Stomach (tissue), 9 donors: ENCODE data around the gene TMEM143. TPM values are rescaled to one million over a fixed set of nuclear protein-coding genes. Genes with fewer than 3 reads are reported as not detected.

Experiments used
- DNase-seq, 2 donors: peaks; one replicate each; pipeline versions ENCODE4 v3.0.0 to v3.0.0-alpha.2; 2013 to 2019
- H3K27ac ChIP-seq, 5 donors: fragments of 200-600 bp in 4 of 5; sonication (generic) in 4 of 5; one replicate each; pipeline ENCODE4 v1.5.1; 2013 to 2019; ENCODE audit warnings: mild to moderate bottlenecking in 1 of 5, moderate library complexity in 1 of 5
- H3K27me3 ChIP-seq, 3 donors: fragments of 200-600 bp; sonication (generic); one replicate each; pipeline ENCODE4 v1.5.1; 2017 to 2019; ENCODE audit warnings: mixed run types in 1 of 3
- H3K36me3 ChIP-seq, 4 donors: fragments of 200-600 bp; sonication (generic); 1 replicate in 3 of 4; 2 replicates in 1 of 4; pipeline ENCODE4 v1.5.1; 2016 to 2019
- H3K4me1 ChIP-seq, 4 donors: fragments of 200-600 bp; sonication (generic); one replicate each; pipeline ENCODE4 v1.5.1; 2016 to 2019
- H3K4me3 ChIP-seq, 4 donors: fragments of 200-600 bp; sonication (generic) in 3 of 4; one replicate each; pipeline ENCODE4 v1.5.1; 2016 to 2019; ENCODE audit warnings: mild to moderate bottlenecking in 1 of 4
- H3K9me3 ChIP-seq, 4 donors: fragments of 200-600 bp; sonication (generic); one replicate each; pipeline ENCODE4 v1.5.1; 2016 to 2019
- EP300 ChIP-seq: sonication (generic); formaldehyde crosslinking; IDR thresholded peaks from one replicate; pipeline ENCODE4 v1.6.1; 2017; ENCODE audit warnings: antibody characterized with exemption
- POLR2A ChIP-seq, 4 donors: fragments of 450-650 bp; IDR thresholded peaks; one replicate each; pipeline ENCODE4 v1.6.1; 2016; ENCODE audit warnings: antibody characterized with exemption in 4 of 4, control low read depth in 2 of 4, mild to moderate bottlenecking in 1 of 4, moderate library complexity in 1 of 4
- POLR2AphosphoS5 ChIP-seq, 3 donors: sonication (generic); formaldehyde crosslinking; IDR thresholded peaks; one replicate each; pipeline ENCODE4 v1.6.1; 2016; ENCODE audit warnings: antibody characterized with exemption in 3 of 3
- WGBS, 5 donors: extraction: QIAGEN DNeasy Blood & Tissue Kit in 3 of 5; methylation state at CpG; one replicate each; pipeline versions ENCODE4 v1.1.5 to v1.1.7; 2013 to 2018; 5-methylcytosine and 5-hydroxymethylcytosine counted together
- intact Hi-C: fragments of 100-400 bp; cut with DNase I; formaldehyde crosslinking; loops from one replicate; pipeline ENCODE4 v1.15.1; 2023; ENCODE audit warnings: low total_unique reads
- polyA plus RNA-seq, 3 donors: library from polyadenylated mRNA; stranded (reverse); fragments of 200-250 nt; gene quantifications; one replicate each; pipeline ENCODE4 v1.2.3, GENCODE V29; 2013
- total RNA-seq, 5 donors: library from RNA; depleted of rRNA; stranded (reverse); fragments of >200 nt; gene quantifications; one replicate each; pipeline versions ENCODE4 v1.1.0 to v1.2.3, GENCODE V29; 2014 to 2016
- TF ChIP-seq, protein P1 (sequence below), 7 experiments: fragments of 450-650 bp in 4 of 7; fragments of 200-600 bp in 3 of 7; sonication (generic) in 3 of 7; IDR thresholded peaks; one replicate each; pipeline ENCODE4 v1.5.1; 2016 to 2019; ENCODE audit warnings: antibody characterized with exemption in 7 of 7, control low read depth in 2 of 7, mild to moderate bottlenecking in 1 of 7
- donor health status: healthy with polysubstance abuse.
- donor health status: Bipolar disorder and iron deficiency.
- donor health status: healthy.

TMEM143 gene
- total and polyA plus RNA-seq, 8 donors, result 4.2 to 33.3 (median 10.0) TPM

DNA sequence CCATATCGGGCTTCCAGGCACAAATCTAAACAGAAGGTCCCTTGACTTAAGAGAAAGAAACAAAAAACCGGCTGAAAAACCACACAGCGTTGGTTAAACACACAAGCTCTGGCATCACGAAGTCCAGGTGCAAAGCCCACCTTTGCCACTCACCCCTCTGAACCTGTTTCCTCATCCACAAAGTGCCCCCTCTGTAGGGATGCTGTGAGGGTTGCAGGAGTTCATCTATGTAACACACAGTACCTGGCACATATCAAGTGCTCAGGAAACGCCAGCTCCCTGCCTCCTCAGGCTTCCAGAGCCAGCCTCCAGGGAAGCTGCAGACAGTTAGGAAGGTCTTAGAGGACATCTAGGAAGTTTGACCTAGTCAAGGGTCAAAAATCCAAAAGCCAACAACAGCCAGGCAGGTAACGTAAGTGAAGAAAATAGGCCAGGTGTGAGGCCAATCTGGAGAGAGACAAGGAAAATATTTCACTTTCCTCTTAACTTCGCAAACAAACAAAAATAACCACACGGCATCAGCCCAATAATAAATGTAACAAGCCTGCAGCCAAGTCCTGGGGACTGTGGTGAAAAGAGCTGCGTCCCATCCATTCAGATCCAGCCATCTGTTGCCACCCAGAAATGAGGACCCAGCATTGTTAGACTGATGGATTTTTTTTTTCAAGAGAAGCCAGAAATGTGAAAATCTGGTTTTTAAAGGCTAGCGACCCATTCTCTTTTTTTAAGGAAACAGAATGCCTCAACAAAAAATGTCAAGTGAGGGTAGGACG is 17.6 kb upstream of the TMEM143 start:
- no peak for DNase-seq
- H3K27ac ChIP-seq, result no peak overlapping the region
- no peaks in the 10 kb centered on the region for H3K27me3 ChIP-seq
- WGBS, 5 donors, result 82 to 85% (median 83%) methylated on average over 11 of the region's 11 CpGs
- TF ChIP-seq POLR2A (IDR thresholded peaks at IDR 0.05) (no peak), EP300 (no peak), POLR2AphosphoS5 (IDR thresholded peaks at IDR 0.05) (no peak)
- TF ChIP-seq, protein P1, sequence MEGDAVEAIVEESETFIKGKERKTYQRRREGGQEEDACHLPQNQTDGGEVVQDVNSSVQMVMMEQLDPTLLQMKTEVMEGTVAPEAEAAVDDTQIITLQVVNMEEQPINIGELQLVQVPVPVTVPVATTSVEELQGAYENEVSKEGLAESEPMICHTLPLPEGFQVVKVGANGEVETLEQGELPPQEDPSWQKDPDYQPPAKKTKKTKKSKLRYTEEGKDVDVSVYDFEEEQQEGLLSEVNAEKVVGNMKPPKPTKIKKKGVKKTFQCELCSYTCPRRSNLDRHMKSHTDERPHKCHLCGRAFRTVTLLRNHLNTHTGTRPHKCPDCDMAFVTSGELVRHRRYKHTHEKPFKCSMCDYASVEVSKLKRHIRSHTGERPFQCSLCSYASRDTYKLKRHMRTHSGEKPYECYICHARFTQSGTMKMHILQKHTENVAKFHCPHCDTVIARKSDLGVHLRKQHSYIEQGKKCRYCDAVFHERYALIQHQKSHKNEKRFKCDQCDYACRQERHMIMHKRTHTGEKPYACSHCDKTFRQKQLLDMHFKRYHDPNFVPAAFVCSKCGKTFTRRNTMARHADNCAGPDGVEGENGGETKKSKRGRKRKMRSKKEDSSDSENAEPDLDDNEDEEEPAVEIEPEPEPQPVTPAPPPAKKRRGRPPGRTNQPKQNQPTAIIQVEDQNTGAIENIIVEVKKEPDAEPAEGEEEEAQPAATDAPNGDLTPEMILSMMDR (IDR thresholded peaks at IDR 0.05), result no peak
- H3K4me3 ChIP-seq, result no peak overlapping the region
- intact Hi-C loops, result no loop called here
- no peaks in the 10 kb centered on the region for H3K9me3 ChIP-seq
- no peaks in the 10 kb centered on the region for H3K4me1 ChIP-seq
- H3K36me3 ChIP-seq, result peaks cover 42 to 64% (median 55%) of the 10 kb centered on the region in 4 donors

DNA sequence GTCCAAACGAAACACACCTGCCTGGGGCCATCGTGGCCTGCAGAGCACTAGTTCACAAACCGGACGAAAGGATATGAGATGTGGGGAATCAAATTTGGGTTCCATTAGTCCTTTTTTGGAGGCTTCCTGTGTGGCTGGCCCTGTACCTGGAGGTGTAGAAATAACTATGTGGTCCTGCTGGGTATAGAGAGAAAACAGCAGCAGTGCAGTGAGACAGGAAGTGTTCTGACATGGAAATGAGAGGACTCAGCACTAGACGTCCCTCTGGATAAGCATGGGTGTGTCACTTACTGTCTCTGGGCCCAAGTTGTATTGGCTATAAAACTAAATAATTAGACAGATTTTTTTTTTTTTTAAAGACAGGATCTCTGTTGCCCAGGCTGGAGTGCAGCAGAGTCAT is 15.3 kb upstream of the TMEM143 start:
- Histone ChIP-seq H3K4me1 (no peaks in the 10 kb centered on the region), H3K27ac (no peak overlapping the region), H3K36me3 (peaks cover 20 to 41% (median 32%) of the 10 kb centered on the region in 4 donors), H3K4me3 (no peak overlapping the region), H3K27me3 (no peaks in the 10 kb centered on the region), H3K9me3 (no peaks in the 10 kb centered on the region)
- WGBS, 5 donors, result 73 to 77% (median 75%) methylated on average over 5 of the region's 5 CpGs
- intact Hi-C loops, result no loop called here
- TF ChIP-seq, protein P1 (IDR thresholded peaks at IDR 0.05), result no peak
- TF ChIP-seq POLR2A (IDR thresholded peaks at IDR 0.05) (no peak), EP300 (no peak), POLR2AphosphoS5 (IDR thresholded peaks at IDR 0.05) (no peak)
- no peak for DNase-seq

DNA sequence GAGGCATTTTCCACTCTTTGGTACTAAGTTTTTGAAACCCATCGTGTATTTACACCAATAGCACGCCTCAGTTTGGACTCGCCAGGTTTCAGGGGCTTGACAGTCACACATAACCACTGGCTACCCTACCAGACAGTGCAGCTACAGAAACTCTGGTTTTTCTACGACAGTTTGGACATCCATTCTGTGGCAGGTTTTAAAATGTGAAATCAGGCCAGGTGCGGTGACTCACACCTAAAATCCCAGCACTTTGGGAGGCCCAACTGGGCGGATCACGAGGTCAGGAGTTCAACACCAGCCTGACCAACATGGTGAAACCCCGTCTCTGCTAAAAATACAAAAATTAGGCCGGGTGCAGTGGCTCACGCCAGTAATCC is 14.4 kb upstream of the TMEM143 start:
- Histone ChIP-seq H3K36me3 (peaks cover 11 to 33% (median 23%) of the 10 kb centered on the region in 4 donors), H3K27ac (no peak overlapping the region), H3K4me3 (no peak overlapping the region), H3K9me3 (no peaks in the 10 kb centered on the region), H3K27me3 (no peaks in the 10 kb centered on the region), H3K4me1 (no peaks in the 10 kb centered on the region)
- WGBS, 5 donors, result 86 to 92% (median 92%) methylated on average over 9 to 10 of the region's 10 CpGs
- intact Hi-C loops, result no loop called here
- DNase-seq, result no peak
- TF ChIP-seq, protein P1 (IDR thresholded peaks at IDR 0.05), result no peak
- TF ChIP-seq POLR2AphosphoS5 (IDR thresholded peaks at IDR 0.05) (no peak), EP300 (no peak), POLR2A (IDR thresholded peaks at IDR 0.05) (no peak)

DNA sequence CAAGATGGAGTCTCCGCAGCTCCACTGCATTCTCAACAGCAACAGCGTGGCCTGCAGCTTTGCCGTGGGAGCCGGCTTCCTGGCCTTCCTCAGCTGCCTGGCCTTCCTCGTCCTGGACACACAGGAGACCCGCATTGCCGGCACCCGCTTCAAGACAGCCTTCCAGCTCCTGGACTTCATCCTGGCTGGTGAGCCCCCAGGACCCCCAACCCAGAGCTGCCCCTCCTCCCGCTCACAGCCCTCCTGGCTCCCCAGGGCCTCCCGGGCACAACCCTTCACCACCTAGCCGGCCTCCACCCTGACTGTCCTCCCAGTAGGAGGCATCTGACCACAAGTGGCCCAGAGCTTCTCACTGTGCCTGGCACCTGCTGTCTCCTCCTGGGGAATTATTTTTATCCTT is 9.8 kb upstream of the TMEM143 start:
- no peak overlapping the region for H3K27ac ChIP-seq
- no peaks in the 10 kb centered on the region for H3K36me3 ChIP-seq
- TF ChIP-seq POLR2AphosphoS5 (IDR thresholded peaks at IDR 0.05) (no peak), EP300 (no peak), POLR2A (IDR thresholded peaks at IDR 0.05) (no peak)
- TF ChIP-seq, protein P1 (IDR thresholded peaks at IDR 0.05), result no peak
- intact Hi-C loops, result no loop called here
- no peaks in the 10 kb centered on the region for H3K9me3 ChIP-seq
- H3K4me1 ChIP-seq, result no peaks in the 10 kb centered on the region
- DNase-seq, result no peak
- WGBS, 5 donors, result 89 to 96% (median 93%) methylated on average over 11 of the region's 11 CpGs
- H3K4me3 ChIP-seq, result no peak overlapping the region
- no peaks in the 10 kb centered on the region for H3K27me3 ChIP-seq
